Stimulated activated CD4-positive, alpha-beta T cell treated with anti-CD3 and anti-CD28 coated beads, Interleukin-12 subunit alpha, Interleukin-12 subunit beta, amount 100 ng/mL, for 24 hours (primary cell): Measurements from ENCODE around the gene ECE1.
"Not testable (repeated sequence)": the region's sequence is repeated elsewhere in the genome, so short reads cannot be mapped to it uniquely, and the experiment has no call there.

ENCODE experiments used
- DNase-seq, 2 experiments: peaks; one replicate each; pipeline ENCODE4 v3.0.0-alpha.2; 2020; ENCODE audit warnings: low read depth in 2 of 2

Gene ECE1

GRCh38 chr1:21188235-21188634, 102.0 kb downstream of the ECE1 start:
- no peak for DNase-seq

- no peak for DNase-seq
Measured at GRCh38 chr1:21185221-21185731, 105.0 kb downstream of the ECE1 start.

GRCh38 chr1:21184276-21184675, 106.0 kb downstream of the ECE1 start:
- DNase-seq = no peak

GRCh38 chr1:21182181-21182731, 108.0 kb downstream of the ECE1 start:
- DNase-seq = no peak

- not testable (repeated sequence) for DNase-seq
Measured at GRCh38 chr1:21178271-21178670, 112.0 kb downstream of the ECE1 start.

- DNase-seq = peak; percentile 97 to 100
Measured at GRCh38 chr1:21176586-21177555, 113.4 kb downstream of the ECE1 start, which contains the start of gene EIF4G3. TSS of gene EIF4G3 (minus strand) at chr1:21176897. CDS start at chr1:21002742, 174,155 bp downstream.

- DNase-seq = peak in 1 of 2 experiments; percentile 16
Measured at GRCh38 chr1:21175670-21176581, 114.3 kb downstream of the ECE1 start.

GRCh38 chr1:21175324-21175669, 115.0 kb downstream of the ECE1 start:
- DNase-seq = peak in 1 of 2 experiments; percentile 11

GRCh38 chr1:21174654-21175323, 115.5 kb downstream of the ECE1 start:
- DNase-seq = no peak

GRCh38 chr1:21174230-21174629, 116.0 kb downstream of the ECE1 start:
- no peak for DNase-seq

- DNase-seq = not testable (repeated sequence)
Measured at GRCh38 chr1:21173096-21173495, 117.2 kb downstream of the ECE1 start.

GRCh38 chr1:21170837-21171236, 119.4 kb downstream of the ECE1 start:
- DNase-seq = not testable (repeated sequence)

- DNase-seq = no peak
Measured at GRCh38 chr1:21168444-21168843, 121.8 kb downstream of the ECE1 start.
